SK-N-SH (cell line): ENCODE measurements around the gene MBD6. TPM values are rescaled to one million over a fixed set of nuclear protein-coding genes. Genes with fewer than 3 reads are reported as not detected.
A peak's percentile ranks its signal among the peaks of the same experiment; 100 is the strongest.
"Not testable (repeated sequence)": the region's sequence is repeated elsewhere in the genome, so short reads cannot be mapped to it uniquely, and the experiment has no call there.

Source experiments
- CTCF ChIA-PET: fragments of 300-600, 350-600 bp; formaldehyde crosslinking; extraction: SDS; loops from one replicate; lab custom pipeline; 2021; lab: Yijun Ruan, JAX
- POLR2A ChIA-PET: fragments of 350-600 bp; sonication (Branson Sonifier 250); formaldehyde crosslinking; extraction: SDS; loops from one replicate; lab custom pipeline; 2020; ENCODE audit warnings: antibody characterized with exemption, inconsistent platforms; lab: Yijun Ruan, JAX
- DNase-seq: peaks from one replicate; pipeline ENCODE4 v3.0.0; 2012
- H2AFZ ChIP-seq: fragments of 200-600 bp; sonication (generic); 2 replicates; pipeline ENCODE4 v1.8.1; 2016; ENCODE audit warnings: antibody characterized with exemption, mild to moderate bottlenecking, low read depth
- H3F3A ChIP-seq: fragments of 200-600 bp; sonication (generic); replicated peaks from 2 replicates; pipeline ENCODE3; 2016; ENCODE audit warnings: antibody characterized with exemption, mild to moderate bottlenecking; ENCODE audit not compliant: insufficient read depth
- H3K27ac ChIP-seq, 2 experiments: fragments of 200-500 bp in 1 of 2; fragments of 200-600 bp in 1 of 2; sonication (Bioruptor generic) in 1 of 2; sonication (generic), shearing (Covaris generic) in 1 of 2; 2 replicates each; pipeline versions ENCODE4 v1.5.1 to v1.6.1; 2014 to 2016; ENCODE audit warnings: low read depth in 2 of 2, inconsistent platforms in 1 of 2, low read length in 1 of 2, mild to moderate bottlenecking in 1 of 2, mixed read lengths in 1 of 2
- H3K27me3 ChIP-seq: fragments of 200-600 bp; sonication (generic), shearing (Covaris generic); 2 replicates; pipeline ENCODE4 v1.6.1; 2016; ENCODE audit warnings: mixed run types; ENCODE audit not compliant: insufficient read depth
- H3K36me3 ChIP-seq, 2 experiments: fragments of 200-500 bp in 1 of 2; fragments of 200-600 bp in 1 of 2; sonication (Bioruptor generic) in 1 of 2; sonication (generic) in 1 of 2; replicated peaks in 1 of 2; 2 replicates each; pipeline versions ENCODE3 to v1.5.1; 2014 to 2016; ENCODE audit warnings: low read length in 1 of 2, mild to moderate bottlenecking in 1 of 2; ENCODE audit not compliant: insufficient read depth in 2 of 2, control insufficient read depth in 1 of 2
- H3K4me1 ChIP-seq, 2 experiments: fragments of 200-500 bp in 1 of 2; fragments of 200-600 bp in 1 of 2; sonication (Bioruptor generic) in 1 of 2; sonication (generic), shearing (Covaris generic) in 1 of 2; 2 replicates each; pipeline versions ENCODE4 v1.5.1 to v1.6.1; 2014 to 2016; ENCODE audit warnings: low read depth in 1 of 2, low read length in 1 of 2, mixed run types in 1 of 2; ENCODE audit not compliant: insufficient read depth in 2 of 2, control insufficient read depth in 1 of 2
- H3K4me2 ChIP-seq: fragments of 200-600 bp; sonication (generic), shearing (Covaris generic); 2 replicates; pipeline ENCODE4 v1.6.1; 2017; ENCODE audit warnings: mixed run types
- H3K4me3 ChIP-seq, 2 experiments: fragments of 200-500 bp in 1 of 2; fragments of 200-600 bp in 1 of 2; sonication (Bioruptor generic) in 1 of 2; sonication (generic), shearing (Covaris generic) in 1 of 2; 2 replicates each; pipeline versions ENCODE4 v1.5.1 to v1.8.1; 2014 to 2016; ENCODE audit warnings: low read depth in 2 of 2, inconsistent platforms in 1 of 2, low read length in 1 of 2, mild to moderate bottlenecking in 1 of 2, mixed read lengths in 1 of 2, moderate library complexity in 1 of 2
- H3K79me2 ChIP-seq: fragments of 200-600 bp; sonication (generic); 2 replicates; pipeline ENCODE4 v1.8.1; 2017; ENCODE audit warnings: mild to moderate bottlenecking; ENCODE audit not compliant: insufficient read depth
- H3K9ac ChIP-seq: fragments of 200-600 bp; sonication (generic); 2 replicates; pipeline ENCODE4 v1.6.1; 2017; ENCODE audit warnings: mixed run types
- H3K9me2 ChIP-seq: fragments of 200-600 bp; sonication (generic); 2 replicates; pipeline ENCODE4 v1.6.1; 2017; ENCODE audit warnings: mixed run types
- H3K9me3 ChIP-seq: fragments of 200-600 bp; sonication (generic); 2 replicates; pipeline ENCODE4 v1.6.1; 2017; ENCODE audit warnings: mixed run types, mild to moderate bottlenecking, moderate library complexity
- H4K20me1 ChIP-seq: fragments of 200-600 bp; sonication (generic); 2 replicates; pipeline ENCODE4 v1.6.1; 2017; ENCODE audit warnings: mild to moderate bottlenecking, mixed run types; ENCODE audit not compliant: insufficient read depth
- CHD2 ChIP-seq: fragments of 150-350 bp; IDR thresholded peaks from 2 replicates; pipeline ENCODE4 v1.6.1; 2018; ENCODE audit warnings: low read length; ENCODE audit not compliant: partially characterized antibody
- ELF1 ChIP-seq: IDR thresholded peaks from 2 replicates; pipeline ENCODE4 v1.4.0; 2012
- GABPA ChIP-seq: IDR thresholded peaks from 2 replicates; pipeline ENCODE4 v1.4.0; 2012; ENCODE audit warnings: low read depth, mild to moderate bottlenecking
- MEF2A ChIP-seq: IDR thresholded peaks from 2 replicates; pipeline ENCODE4 v1.4.0; 2012; ENCODE audit warnings: low read depth, borderline replicate concordance
- SIN3A ChIP-seq: IDR thresholded peaks from 2 replicates; pipeline ENCODE4 v1.6.1; 2012; ENCODE audit warnings: low read depth, mild to moderate bottlenecking, low read length, moderate library complexity, borderline replicate concordance
- SMC3 ChIP-seq: IDR thresholded peaks from 2 replicates; pipeline ENCODE4 v1.6.1; 2012; ENCODE audit warnings: low read depth, low read length, improper control_type of control experiment
- TCF12 ChIP-seq: IDR thresholded peaks from 2 replicates; pipeline ENCODE4 v1.4.0; 2012
- WGBS: methylation state at CpG from one replicate; pipeline ENCODE4 v1.1.6; 2017; ENCODE audit warnings: low lambda C conversion rate; 5-methylcytosine and 5-hydroxymethylcytosine counted together
- polyA plus RNA-seq, 3 experiments: library from polyadenylated mRNA; depleted of rRNA; stranded (reverse); fragments of >200 nt; gene quantifications; 2 replicates each; pipeline ENCODE4 v1.2.3, GENCODE V29; 2012
- TF ChIP-seq, protein P1 (sequence below): IDR thresholded peaks from 2 replicates; pipeline ENCODE4 v1.6.1; 2012; ENCODE audit warnings: mild to moderate bottlenecking, low read depth, low read length, moderate library complexity
- TF ChIP-seq, protein P2 (sequence below): fragments of 150-350 bp; IDR thresholded peaks from 2 replicates; pipeline ENCODE4 v1.6.1; 2016; ENCODE audit warnings: mild to moderate bottlenecking, low read depth, low read length

Gene MBD6
- polyA plus RNA-seq, 1 of the 3 experiments (the other 2 are of a cell fraction): 8.6 TPM

DNA sequence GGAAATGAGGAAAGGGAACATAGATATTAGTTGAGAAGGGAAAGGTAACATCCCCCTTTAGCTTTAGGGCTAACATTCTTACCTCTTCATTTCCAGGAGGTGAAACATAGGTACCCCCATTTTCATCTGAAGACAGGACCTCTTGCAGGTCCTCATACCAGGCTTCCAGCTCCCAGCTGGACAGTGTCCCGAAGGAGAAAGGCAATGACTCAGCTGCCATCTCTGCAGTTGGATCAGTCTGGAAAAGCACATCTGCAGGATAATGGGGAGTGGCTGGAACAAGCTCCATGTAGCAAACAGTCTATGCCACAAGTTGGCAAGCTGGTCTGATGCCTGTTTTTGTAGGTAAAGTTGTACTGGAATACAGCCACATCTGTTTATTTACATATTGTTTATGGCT, 5.4 kb upstream of the MBD6 start:
- peaks cover 52 to 53% of the 10 kb centered on the region in 2 experiments for H3K36me3 ChIP-seq
- H3K79me2 ChIP-seq: peaks cover 37% of the 10 kb centered on the region
- no peak overlapping the region for H3K4me3 ChIP-seq
- DNase-seq: no peak
- no peaks in the 10 kb centered on the region for H3K9me2 ChIP-seq
- H3K4me2 ChIP-seq: peak overlapping the region; percentile 92; the same call in 1 of the 2 replicates
- POLR2A ChIA-PET: interaction anchor here (0.7 to 1.7 kb wide), 5 partner anchors 15 to 54 kb away, joined by 3 to 4 read pairs (median 4); no protein-coding TSS in a partner anchor
- H3K9ac ChIP-seq: no peak overlapping the region
- peak overlapping the region; percentile 1 to 98; a peak in 2 of 4 replicates for H3K27ac ChIP-seq
- peaks cover 41% of the 10 kb centered on the region for H4K20me1 ChIP-seq
- no peak overlapping the region for H2AFZ ChIP-seq
- no peaks in the 10 kb centered on the region for H3K27me3 ChIP-seq
- no peaks in the 10 kb centered on the region for H3K9me3 ChIP-seq
- H3K4me1 ChIP-seq: peaks cover 26 to 35% of the 10 kb centered on the region in 2 experiments
- H3F3A ChIP-seq: peaks cover 62% of the 10 kb centered on the region
- TF ChIP-seq TCF12: peak; percentile 12; the same call in 1 of the 2 replicates
- TF ChIP-seq, protein P1, sequence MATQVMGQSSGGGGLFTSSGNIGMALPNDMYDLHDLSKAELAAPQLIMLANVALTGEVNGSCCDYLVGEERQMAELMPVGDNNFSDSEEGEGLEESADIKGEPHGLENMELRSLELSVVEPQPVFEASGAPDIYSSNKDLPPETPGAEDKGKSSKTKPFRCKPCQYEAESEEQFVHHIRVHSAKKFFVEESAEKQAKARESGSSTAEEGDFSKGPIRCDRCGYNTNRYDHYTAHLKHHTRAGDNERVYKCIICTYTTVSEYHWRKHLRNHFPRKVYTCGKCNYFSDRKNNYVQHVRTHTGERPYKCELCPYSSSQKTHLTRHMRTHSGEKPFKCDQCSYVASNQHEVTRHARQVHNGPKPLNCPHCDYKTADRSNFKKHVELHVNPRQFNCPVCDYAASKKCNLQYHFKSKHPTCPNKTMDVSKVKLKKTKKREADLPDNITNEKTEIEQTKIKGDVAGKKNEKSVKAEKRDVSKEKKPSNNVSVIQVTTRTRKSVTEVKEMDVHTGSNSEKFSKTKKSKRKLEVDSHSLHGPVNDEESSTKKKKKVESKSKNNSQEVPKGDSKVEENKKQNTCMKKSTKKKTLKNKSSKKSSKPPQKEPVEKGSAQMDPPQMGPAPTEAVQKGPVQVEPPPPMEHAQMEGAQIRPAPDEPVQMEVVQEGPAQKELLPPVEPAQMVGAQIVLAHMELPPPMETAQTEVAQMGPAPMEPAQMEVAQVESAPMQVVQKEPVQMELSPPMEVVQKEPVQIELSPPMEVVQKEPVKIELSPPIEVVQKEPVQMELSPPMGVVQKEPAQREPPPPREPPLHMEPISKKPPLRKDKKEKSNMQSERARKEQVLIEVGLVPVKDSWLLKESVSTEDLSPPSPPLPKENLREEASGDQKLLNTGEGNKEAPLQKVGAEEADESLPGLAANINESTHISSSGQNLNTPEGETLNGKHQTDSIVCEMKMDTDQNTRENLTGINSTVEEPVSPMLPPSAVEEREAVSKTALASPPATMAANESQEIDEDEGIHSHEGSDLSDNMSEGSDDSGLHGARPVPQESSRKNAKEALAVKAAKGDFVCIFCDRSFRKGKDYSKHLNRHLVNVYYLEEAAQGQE: 0 out of 2 replicates have a peak, but pooled peaks have one; percentile 16
- TF ChIP-seq GABPA: no peak
- TF ChIP-seq MEF2A: no peak
- TF ChIP-seq SMC3: no peak
- TF ChIP-seq CHD2: no peak
- no peak for TF ChIP-seq SIN3A
- no peak for TF ChIP-seq ELF1
- TF ChIP-seq, protein P2, sequence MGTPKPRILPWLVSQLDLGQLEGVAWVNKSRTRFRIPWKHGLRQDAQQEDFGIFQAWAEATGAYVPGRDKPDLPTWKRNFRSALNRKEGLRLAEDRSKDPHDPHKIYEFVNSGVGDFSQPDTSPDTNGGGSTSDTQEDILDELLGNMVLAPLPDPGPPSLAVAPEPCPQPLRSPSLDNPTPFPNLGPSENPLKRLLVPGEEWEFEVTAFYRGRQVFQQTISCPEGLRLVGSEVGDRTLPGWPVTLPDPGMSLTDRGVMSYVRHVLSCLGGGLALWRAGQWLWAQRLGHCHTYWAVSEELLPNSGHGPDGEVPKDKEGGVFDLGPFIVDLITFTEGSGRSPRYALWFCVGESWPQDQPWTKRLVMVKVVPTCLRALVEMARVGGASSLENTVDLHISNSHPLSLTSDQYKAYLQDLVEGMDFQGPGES: no peak
- CTCF ChIA-PET: interaction anchor here (0.6 to 1.4 kb wide), 5 partner anchors 17 to 64 kb away, joined by 3 read pairs; partner anchors contain the start of gene GLI1
- WGBS: 46% methylated on average over 1 of the region's 1 CpG

DNA sequence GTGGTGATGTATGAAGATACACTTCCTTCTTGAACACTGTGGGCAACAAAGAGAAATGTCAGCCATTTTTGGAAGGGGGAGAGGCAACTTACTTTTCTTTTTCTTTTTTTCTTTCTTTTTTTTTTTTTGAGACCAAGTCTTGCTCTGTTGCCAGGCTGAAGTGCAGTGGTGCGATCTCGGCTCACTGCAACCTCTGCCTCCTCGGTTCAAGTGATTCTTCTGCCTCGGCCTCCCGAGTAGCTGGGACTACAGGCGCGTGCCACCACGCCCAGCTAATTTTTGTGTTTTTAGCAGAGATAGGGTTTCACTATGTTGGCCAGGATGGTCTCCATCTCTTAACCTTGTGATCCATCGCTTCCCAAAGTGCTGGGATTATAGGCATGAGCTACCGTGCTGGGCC, 4.9 kb upstream of the MBD6 start:
- DNase-seq, H3K9me2 ChIP-seq, H3K27me3 ChIP-seq, H3K9me3 ChIP-seq, H3K9ac ChIP-seq, H2AFZ ChIP-seq: not testable (repeated sequence)
- H4K20me1 ChIP-seq: peaks cover 41% of the 10 kb centered on the region
- peak overlapping the region in 1 of 2 experiments; percentile 98; a peak in 2 of 4 replicates for H3K27ac ChIP-seq
- peak overlapping the region in 1 of 2 experiments; percentile 72; a peak in 1 of 4 replicates for H3K4me3 ChIP-seq
- peaks cover 27 to 35% of the 10 kb centered on the region in 2 experiments for H3K4me1 ChIP-seq
- H3K4me2 ChIP-seq: peak overlapping the region; percentile 92; the same call in 1 of the 2 replicates
- ChIA-PET POLR2A (interaction anchor here (0.7 to 1.3 kb wide), 3 partner anchors 15 to 21 kb away, joined by 3 to 4 read pairs (median 4); no protein-coding TSS in a partner anchor), CTCF (interaction anchor here (1.0 to 1.4 kb wide), 4 partner anchors 18 to 59 kb away, joined by 3 read pairs; partner anchors contain the start of gene GLI1)
- 94% methylated on average over 10 of the region's 10 CpGs for WGBS
- peaks cover 37% of the 10 kb centered on the region for H3K79me2 ChIP-seq
- H3K36me3 ChIP-seq: peaks cover 47 to 49% of the 10 kb centered on the region in 2 experiments
- H3F3A ChIP-seq: peaks cover 60% of the 10 kb centered on the region
